ENCODE data around the gene HIF3A.

GRCh38 chr19:46381346-46381745, 84.5 kb downstream of the HIF3A start:
- TF ChIP-seq CTCF (IDR thresholded peaks at IDR 0.05) (no peak), POLR2A (IDR thresholded peaks at IDR 0.05) (no peak)
